Body of pancreas (tissue), 4 donors: ENCODE data around the gene FOXL2NB. TPM values are rescaled to one million over a fixed set of nuclear protein-coding genes. Genes with fewer than 3 reads are reported as not detected.

Source experiments
- ATAC-seq: fragments of 150-250 bp; one replicate; pipeline ENCODE4 v1.9.1; 2016
- DNase-seq, 4 donors: peaks; one replicate each; pipeline ENCODE4 v3.0.0-alpha.2; 2019
- H3K27ac ChIP-seq, 4 donors: fragments of 200-600 bp; sonication (generic); 1 replicate in 3 of 4; 2 replicates in 1 of 4; pipeline versions ENCODE4 v1.5.1 to v1.6.1; 2016 to 2019; ENCODE audit warnings: mild to moderate bottlenecking in 1 of 4, mixed read lengths in 1 of 4, moderate library complexity in 1 of 4
- H3K27me3 ChIP-seq, 2 donors: fragments of 200-600 bp; sonication (generic); one replicate each; pipeline ENCODE4 v1.6.0; 2016; ENCODE audit warnings: mild to moderate bottlenecking in 1 of 2
- H3K36me3 ChIP-seq, 2 donors: fragments of 200-600 bp; sonication (generic); replicated peaks in 1 of 2; 2 replicates each; pipeline ENCODE4 v1.5.1; 2016; ENCODE audit warnings: low read depth in 2 of 2; ENCODE audit not compliant: insufficient read depth in 1 of 2
- H3K4me1 ChIP-seq: fragments of 200-600 bp; sonication (generic); one replicate; pipeline ENCODE4 v1.6.0; 2016
- H3K4me3 ChIP-seq, 2 donors: fragments of 200-600 bp; sonication (generic); 1 replicate in 1 of 2; 2 replicates in 1 of 2; pipeline ENCODE4 v1.5.1; 2016 to 2019
- H3K9me3 ChIP-seq, 3 donors: fragments of 200-600 bp; sonication (generic); 1 replicate in 2 of 3; 2 replicates in 1 of 3; pipeline ENCODE4 v1.5.1; 2016
- POLR2A ChIP-seq, 3 donors: fragments of 450-650 bp; IDR thresholded peaks; one replicate each; pipeline ENCODE4 v1.6.1; 2016; ENCODE audit warnings: antibody characterized with exemption in 3 of 3, mild to moderate bottlenecking in 2 of 3
- WGBS, 2 donors: methylation state at CpG; one replicate each; pipeline ENCODE4 v1.1.5; 2017; 5-methylcytosine and 5-hydroxymethylcytosine counted together
- intact Hi-C: fragments of 100-400 bp; cut with DNase I; formaldehyde crosslinking; loops from one replicate; pipeline ENCODE4 v1.15.1; 2023
- total RNA-seq, 2 donors: library from RNA; depleted of rRNA; stranded (reverse); fragments of >200 nt; gene quantifications; one replicate each; pipeline ENCODE4 v1.1.0, GENCODE V29; 2016
- TF ChIP-seq, protein P1 (sequence below), 7 experiments: fragments of 450-650 bp in 4 of 7; fragments of 200-600 bp in 3 of 7; sonication (generic) in 3 of 7; IDR thresholded peaks; one replicate each; pipeline ENCODE4 v1.5.1; 2016 to 2019; ENCODE audit warnings: antibody characterized with exemption in 7 of 7

The FOXL2NB gene
- total RNA-seq, 2 donors from 2014 or later, result 0.26 TPM; not detected in 1

- no peak overlapping the region for H3K27ac ChIP-seq
- TF ChIP-seq POLR2A (IDR thresholded peaks at IDR 0.05), result no peak
- TF ChIP-seq, protein P1, sequence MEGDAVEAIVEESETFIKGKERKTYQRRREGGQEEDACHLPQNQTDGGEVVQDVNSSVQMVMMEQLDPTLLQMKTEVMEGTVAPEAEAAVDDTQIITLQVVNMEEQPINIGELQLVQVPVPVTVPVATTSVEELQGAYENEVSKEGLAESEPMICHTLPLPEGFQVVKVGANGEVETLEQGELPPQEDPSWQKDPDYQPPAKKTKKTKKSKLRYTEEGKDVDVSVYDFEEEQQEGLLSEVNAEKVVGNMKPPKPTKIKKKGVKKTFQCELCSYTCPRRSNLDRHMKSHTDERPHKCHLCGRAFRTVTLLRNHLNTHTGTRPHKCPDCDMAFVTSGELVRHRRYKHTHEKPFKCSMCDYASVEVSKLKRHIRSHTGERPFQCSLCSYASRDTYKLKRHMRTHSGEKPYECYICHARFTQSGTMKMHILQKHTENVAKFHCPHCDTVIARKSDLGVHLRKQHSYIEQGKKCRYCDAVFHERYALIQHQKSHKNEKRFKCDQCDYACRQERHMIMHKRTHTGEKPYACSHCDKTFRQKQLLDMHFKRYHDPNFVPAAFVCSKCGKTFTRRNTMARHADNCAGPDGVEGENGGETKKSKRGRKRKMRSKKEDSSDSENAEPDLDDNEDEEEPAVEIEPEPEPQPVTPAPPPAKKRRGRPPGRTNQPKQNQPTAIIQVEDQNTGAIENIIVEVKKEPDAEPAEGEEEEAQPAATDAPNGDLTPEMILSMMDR (IDR thresholded peaks at IDR 0.05), result no peak
- intact Hi-C loops, result no loop called here
- peaks cover 32% of the 10 kb centered on the region for H3K4me1 ChIP-seq
- 90 to 96% methylated on average over 6 to 8 of the region's 8 CpGs for WGBS, 2 donors
- ATAC-seq (no peak), DNase-seq (no peak)
- H3K9me3 ChIP-seq, result no peaks in the 10 kb centered on the region
- peaks cover 0 to 41% of the 10 kb centered on the region in 2 donors for H3K27me3 ChIP-seq
- H3K36me3 ChIP-seq, result no peaks in the 10 kb centered on the region
- no peak overlapping the region for H3K4me3 ChIP-seq
Measured at GRCh38 chr3:138950701-138951100, 3.7 kb downstream of the FOXL2NB start.

DNA sequence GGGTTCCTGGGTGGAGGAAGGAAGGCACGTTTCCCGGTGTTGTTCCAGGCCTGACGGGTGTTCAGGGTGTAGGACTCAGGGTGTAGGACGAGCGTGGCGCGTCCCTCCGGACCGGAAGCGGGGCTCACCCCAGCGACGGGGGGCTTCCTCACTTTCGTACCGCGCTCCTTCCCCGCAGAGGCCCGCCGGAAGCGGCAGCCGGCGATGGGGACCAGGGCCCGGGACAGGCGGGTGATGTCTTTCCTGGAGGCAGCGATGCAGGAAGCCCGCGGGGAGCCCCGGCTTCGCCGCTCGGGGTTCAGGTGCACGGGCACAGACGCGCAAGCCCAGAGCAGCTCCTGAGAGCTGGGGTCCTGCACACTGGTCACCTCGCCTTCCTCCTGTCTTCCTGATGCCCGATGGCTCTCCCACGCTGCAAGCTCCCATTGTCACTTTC lies 13.4 kb downstream of the FOXL2NB start:
- DNase-seq (no peak), ATAC-seq (no peak)
- intact Hi-C loops, result no loop called here
- peaks cover 0 to 6% of the 10 kb centered on the region in 2 donors for H3K27me3 ChIP-seq
- no peak overlapping the region for H3K4me3 ChIP-seq
- H3K4me1 ChIP-seq, result no peaks in the 10 kb centered on the region
- WGBS, 2 donors, result 12 to 21% methylated on average over 30 to 36 of the region's 36 CpGs
- no peaks in the 10 kb centered on the region for H3K9me3 ChIP-seq
- no peak for TF ChIP-seq POLR2A (IDR thresholded peaks at IDR 0.05)
- TF ChIP-seq, protein P1 (IDR thresholded peaks at IDR 0.05), result no peak
- no peaks in the 10 kb centered on the region for H3K36me3 ChIP-seq
- H3K27ac ChIP-seq, result no peak overlapping the region

- Histone ChIP-seq H3K36me3 (no peaks in the 10 kb centered on the region), H3K4me3 (no peak overlapping the region), H3K4me1 (no peaks in the 10 kb centered on the region), H3K9me3 (no peaks in the 10 kb centered on the region), H3K27me3 (peaks cover 0 to 6% of the 10 kb centered on the region in 2 donors), H3K27ac (no peak overlapping the region)
- no peak for ATAC-seq
- TF ChIP-seq, protein P1 (IDR thresholded peaks at IDR 0.05), result no peak
- no peak for TF ChIP-seq POLR2A (IDR thresholded peaks at IDR 0.05)
- intact Hi-C loops, result no loop called here
- WGBS, 2 donors, result 63 to 66% methylated on average over 2 to 8 of the region's 8 CpGs
- DNase-seq, result no peak
Measured at GRCh38 chr3:138962854-138963560, 16.0 kb downstream of the FOXL2NB start.

DNA sequence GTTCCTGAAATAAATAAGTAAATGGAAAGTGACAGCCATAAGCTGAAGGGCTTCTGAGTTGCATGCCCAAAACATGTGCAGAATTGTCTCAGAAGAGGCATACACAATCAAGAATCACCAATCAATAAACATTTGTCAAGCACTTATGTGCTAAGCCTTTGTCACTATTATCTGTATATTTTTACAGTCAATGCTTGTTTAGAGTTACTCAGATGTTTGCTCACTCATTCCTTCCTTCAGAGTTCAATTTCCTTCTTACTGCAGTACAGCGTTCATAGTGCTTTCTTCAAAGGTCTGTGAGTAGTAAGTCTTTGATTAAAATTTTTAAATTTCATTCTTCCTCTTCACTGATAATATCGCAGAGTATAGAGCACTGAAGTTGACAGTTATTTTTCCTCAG lies 17.2 kb downstream of the FOXL2NB start:
- WGBS, 2 donors, result 82 to 85% methylated on average over 2 of the region's 2 CpGs
- intact Hi-C loops, result no loop called here
- TF ChIP-seq POLR2A (IDR thresholded peaks at IDR 0.05), result no peak
- no peak for ATAC-seq
- DNase-seq, result no peak
- H3K36me3 ChIP-seq, result no peaks in the 10 kb centered on the region
- no peaks in the 10 kb centered on the region for H3K4me1 ChIP-seq
- no peak overlapping the region for H3K27ac ChIP-seq
- no peak overlapping the region for H3K4me3 ChIP-seq
- no peaks in the 10 kb centered on the region for H3K9me3 ChIP-seq
- peaks cover 0 to 6% of the 10 kb centered on the region in 2 donors for H3K27me3 ChIP-seq

DNA sequence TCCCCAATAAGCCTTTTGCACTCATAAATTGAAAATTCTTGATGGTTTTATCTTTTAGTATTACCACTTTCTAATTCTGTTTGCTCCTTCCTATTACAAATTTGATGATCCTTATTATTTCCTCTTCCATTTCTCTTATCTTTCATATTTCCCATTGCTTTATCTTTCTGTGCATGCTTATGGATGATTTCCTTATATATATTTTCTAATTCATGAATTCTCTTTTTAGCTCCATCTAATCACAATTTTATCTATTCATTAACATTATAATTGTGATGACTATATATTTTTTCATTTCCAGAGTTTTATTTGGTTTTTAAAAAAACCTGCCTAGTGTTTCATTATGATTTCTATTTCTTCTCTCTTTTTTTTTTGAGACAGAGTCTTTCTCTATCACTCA lies 17.9 kb downstream of the FOXL2NB start:
- DNase-seq (no peak), ATAC-seq (no peak)
- Histone ChIP-seq H3K9me3 (no peaks in the 10 kb centered on the region), H3K4me1 (no peaks in the 10 kb centered on the region), H3K27ac (no peak overlapping the region), H3K4me3 (no peak overlapping the region), H3K36me3 (no peaks in the 10 kb centered on the region), H3K27me3 (peaks cover 0 to 6% of the 10 kb centered on the region in 2 donors)
- no peak for TF ChIP-seq POLR2A (IDR thresholded peaks at IDR 0.05)
- TF ChIP-seq, protein P1 (IDR thresholded peaks at IDR 0.05), result no peak
- intact Hi-C loops, result no loop called here
